Measurements from ENCODE around the gene CCR7.
"Not testable (repeated sequence)": the region's sequence is repeated elsewhere in the genome, so short reads cannot be mapped to it uniquely, and the experiment has no call there.

Gene CCR7

GRCh38 chr17:40548491-40548981 is 16.7 kb downstream of the CCR7 start:
- DNase-seq, result no peak

GRCh38 chr17:40547785-40548478 is 17.3 kb downstream of the CCR7 start:
- DNase-seq, result no peak

GRCh38 chr17:40547079-40547784 is 18.0 kb downstream of the CCR7 start:
- DNase-seq, result peak; percentile 98

DNA sequence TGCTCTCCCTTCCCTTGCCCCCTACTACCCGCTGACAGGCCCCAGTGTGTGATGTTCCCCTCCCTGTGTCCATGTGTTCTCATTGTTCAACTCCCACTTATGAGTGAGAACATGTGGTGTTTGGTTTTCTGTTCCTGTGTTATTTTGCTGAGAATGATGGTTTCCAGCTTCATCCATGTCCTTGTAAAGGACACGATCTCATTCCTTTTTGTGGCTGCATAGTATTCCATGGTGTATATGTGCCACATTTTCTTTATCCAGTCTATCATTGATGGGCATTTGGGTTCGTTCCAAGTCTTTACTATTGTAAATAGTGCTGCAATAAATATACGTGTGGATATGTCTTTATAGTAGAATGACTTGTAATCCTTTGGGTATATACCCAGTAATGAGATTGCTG is 18.8 kb downstream of the CCR7 start:
- not testable (repeated sequence) for DNase-seq

DNA sequence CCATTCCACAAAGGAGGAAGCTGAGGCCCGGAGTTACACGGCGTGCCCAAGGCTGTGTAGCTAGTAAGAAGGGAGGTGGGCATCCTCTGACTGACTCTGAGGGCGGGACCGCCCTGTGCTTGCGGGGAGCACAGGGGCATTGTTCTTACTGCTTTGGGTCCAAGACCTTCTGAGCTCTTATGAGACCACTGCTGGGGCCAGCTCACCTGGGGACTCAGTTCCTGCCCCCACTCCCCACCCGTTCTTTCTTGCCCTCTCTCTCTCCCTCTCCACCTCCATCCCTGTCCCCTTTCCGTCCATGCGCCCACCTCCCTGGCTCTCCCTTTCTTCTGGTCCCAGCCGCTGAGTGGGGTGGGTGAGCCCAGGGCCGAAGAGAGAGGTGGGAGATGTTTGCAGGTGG is 19.6 kb downstream of the CCR7 start:
- DNase-seq, result no peak

- peak; percentile 33 for DNase-seq
Observed at GRCh38 chr17:40542558-40543411, 22.5 kb downstream of the CCR7 start.

GRCh38 chr17:40541873-40542557 is 23.3 kb downstream of the CCR7 start:
- peak; percentile 75 for DNase-seq

DNA sequence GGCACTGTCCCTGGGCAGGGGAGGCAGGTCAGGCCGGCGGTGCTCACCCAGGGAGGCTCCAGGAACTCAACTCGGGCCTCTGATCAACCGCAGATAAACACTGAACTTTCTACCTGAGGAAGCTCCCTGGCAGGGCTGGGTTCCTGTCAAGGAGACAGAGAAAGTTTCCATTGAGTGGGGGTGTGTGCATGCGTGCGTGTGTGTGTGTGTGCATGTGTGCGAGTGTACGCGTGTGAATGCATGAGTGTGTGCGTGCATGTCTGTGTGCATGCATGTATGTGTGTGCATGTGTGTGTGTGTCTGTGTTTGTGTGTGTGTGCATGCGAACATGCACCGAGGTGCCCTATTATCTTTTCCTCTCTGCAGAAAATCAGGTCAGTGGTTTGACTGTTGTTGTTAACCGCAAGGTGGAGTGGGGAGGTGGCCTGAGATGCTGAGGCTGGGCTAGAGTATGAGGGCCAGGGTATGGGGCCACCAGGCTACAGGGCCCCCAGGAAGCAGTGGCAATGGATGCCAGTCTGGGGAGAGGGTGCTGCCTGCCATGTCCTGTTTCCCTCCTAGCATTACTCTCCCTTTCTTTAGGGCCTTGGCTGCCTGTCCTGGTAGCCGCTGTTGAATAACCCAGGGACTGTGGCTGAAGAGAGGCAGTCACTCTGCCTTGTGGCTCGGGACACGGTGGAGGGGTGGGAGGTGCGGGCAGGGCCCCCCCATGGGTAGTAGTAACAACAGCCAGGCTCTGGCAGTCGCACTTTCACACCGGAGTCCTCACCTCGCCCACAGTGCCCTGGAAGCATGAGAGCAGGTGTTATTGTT is 24.0 kb downstream of the CCR7 start:
- DNase-seq, result no peak

- no peak for DNase-seq
Observed at GRCh38 chr17:40540448-40540847, 24.8 kb downstream of the CCR7 start.

DNA sequence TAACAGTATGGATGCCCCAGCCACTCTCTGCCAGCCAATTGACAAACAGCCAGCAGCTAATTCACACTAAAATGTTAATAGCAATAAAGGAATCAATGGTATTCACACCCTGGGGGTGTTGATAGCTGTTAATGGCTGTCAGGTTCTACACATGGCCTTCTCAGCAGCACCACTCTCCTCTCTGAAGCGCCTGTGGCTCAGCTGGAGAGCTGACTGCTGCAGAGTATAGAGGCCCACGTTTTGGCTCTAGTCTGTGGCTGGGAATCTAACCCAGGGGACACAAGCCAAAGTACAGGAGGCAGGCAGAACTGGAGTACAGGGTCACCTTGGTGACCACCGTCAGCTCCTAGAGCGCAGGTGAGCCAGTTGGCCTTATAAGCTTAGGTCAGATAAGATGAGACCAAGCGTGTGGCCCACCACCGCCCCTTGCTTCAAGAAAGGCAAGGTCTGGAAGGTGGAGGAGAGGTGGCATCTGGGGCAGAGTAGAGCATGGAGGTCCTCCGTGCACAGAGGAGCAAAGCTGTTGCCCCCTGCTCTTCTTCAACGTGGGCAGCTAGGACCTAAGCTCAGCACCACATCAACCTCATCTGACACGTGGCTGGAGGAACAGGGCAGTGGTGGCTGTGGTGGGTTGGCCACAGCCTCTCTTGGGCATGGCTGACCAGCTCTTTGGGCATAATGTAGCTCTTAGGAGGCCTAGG is 25.4 kb downstream of the CCR7 start:
- no peak for DNase-seq

DNA sequence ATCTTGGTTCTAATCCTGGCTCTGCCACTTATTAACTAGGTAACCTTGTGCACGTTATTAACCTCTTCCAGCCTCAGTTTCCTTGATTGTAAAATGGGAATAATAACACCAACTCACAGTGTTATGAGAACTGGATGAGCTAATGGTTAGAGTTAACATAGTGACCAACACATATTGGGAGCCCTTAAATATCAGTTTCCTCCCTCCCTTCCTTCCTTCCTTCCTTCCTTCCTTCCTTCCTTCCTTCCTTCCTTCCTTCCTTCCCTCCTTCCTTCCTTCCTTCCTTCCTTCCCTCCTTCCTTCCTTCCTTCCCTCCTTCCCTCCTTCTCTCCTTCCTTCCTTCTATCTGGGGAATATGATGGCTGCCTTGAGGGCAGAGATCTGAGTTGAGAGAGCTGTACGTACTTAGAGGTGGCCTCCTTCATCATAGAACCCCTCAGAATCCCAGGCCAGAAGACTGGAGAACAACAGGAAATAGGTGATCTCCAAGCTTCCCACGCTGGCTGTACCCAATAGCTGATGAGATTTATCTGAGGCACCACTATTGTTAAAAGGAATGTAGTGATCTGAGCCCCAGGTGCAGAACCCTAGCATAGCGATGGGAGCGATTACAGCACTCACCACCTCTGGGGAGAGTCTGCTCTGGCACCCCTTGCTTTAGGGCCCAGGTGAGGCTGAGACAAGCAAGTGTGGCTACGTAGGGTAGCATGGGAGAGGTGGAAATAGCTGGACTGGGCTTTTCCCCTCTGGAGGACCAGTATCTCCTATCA is 26.2 kb downstream of the CCR7 start:
- DNase-seq, result no peak

- no peak for DNase-seq
Observed at GRCh38 chr17:40538019-40538935, 27.0 kb downstream of the CCR7 start.

DNA sequence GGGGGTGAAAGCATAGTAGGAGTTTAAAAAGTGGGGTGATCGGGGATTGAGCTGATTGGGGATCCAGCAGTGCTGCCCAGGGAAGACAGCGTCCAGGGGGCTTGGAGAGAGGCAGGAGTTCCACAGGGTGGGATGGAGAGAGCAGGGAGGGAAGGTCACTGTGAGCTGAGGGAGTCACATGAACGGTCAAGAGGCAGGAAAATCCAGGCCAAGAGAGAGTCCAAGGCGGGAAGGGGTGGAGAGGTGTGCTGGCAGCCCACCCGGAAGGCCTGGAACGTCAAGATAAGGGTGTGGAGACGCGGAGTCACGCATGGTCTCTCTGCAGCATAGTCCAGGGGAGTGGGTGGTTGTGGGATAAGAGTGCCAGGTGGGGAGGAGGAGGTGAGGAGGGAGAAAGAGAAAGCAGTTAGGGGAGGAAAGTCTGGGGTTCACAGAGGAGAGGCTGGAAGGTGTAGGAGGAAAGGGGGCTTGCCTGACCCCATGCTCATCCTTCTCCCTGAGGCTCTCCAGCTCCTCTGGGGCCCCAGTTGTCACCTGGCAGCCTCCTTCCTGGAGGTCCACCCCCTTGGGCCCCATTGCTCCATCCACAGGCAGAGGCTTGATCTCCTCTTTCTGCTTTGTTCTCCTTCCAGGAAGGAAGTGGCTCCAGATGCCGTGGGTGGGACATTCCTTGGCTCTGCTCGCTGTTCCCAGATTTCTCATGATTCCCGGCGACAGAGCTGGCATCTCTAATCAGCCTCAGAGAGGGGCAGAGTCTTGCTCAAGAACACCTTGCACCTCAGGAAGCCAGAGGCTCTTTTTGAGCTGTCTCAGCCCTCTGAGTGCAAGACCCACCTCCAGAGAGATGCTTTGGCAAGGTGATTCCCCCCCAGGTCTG is 28.7 kb downstream of the CCR7 start:
- no peak for DNase-seq

GRCh38 chr17:40535924-40536294 is 29.4 kb downstream of the CCR7 start:
- DNase-seq, result no peak

DNA sequence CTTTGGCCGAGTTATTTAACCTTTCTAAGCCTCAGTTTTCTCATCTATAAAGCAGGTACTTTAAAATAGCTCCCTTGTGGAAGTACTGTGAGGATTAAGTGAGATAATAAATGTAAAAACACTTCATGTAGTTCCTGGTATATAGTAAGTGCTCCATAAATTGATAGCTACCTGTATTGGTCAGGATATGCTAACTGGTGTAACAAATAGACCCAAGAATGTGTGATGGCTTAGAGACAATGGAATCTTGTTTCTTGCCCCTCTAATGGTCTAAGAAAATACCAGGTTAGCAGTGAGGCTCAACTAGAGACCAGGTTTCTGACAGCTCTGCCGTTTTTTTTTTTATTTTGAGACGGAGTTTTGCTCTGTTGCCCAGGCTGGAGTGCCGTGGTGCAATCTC is 29.8 kb downstream of the CCR7 start:
- no peak for DNase-seq

GRCh38 chr17:40534371-40535189 is 30.7 kb downstream of the CCR7 start:
- DNase-seq, result no peak

- DNase-seq, result no peak
Observed at GRCh38 chr17:40533896-40534295, 31.4 kb downstream of the CCR7 start.

Measured in NCI-H1436 (cell line).